H9 (cell line): Measurements from ENCODE around the gene RALGPS2. TPM values are rescaled to one million over a fixed set of nuclear protein-coding genes. Genes with fewer than 3 reads are reported as not detected.
A peak's percentile ranks its signal among the peaks of the same experiment; 100 is the strongest.

Experiments used
- DNase-seq: peaks from one replicate; pipeline ENCODE4 v3.0.0-alpha.2; 2017
- H2AFZ ChIP-seq: one replicate; pipeline ENCODE4 v1.6.1; 2013; ENCODE audit warnings: mild to moderate bottlenecking, low read length, control low read depth, moderate library complexity
- H2AK5ac ChIP-seq: 2 replicates; pipeline ENCODE4 v1.6.1; 2013; ENCODE audit warnings: low read length, control low read depth, mixed read lengths; ENCODE audit not compliant: insufficient read length
- H2BK120ac ChIP-seq: one replicate; pipeline ENCODE4 v1.6.1; 2013; ENCODE audit warnings: low read depth, mild to moderate bottlenecking, low read length, control low read depth, inconsistent platforms; ENCODE audit not compliant: poor library complexity, severe bottlenecking
- H2BK12ac ChIP-seq: 2 replicates; pipeline ENCODE4 v1.6.1; 2013; ENCODE audit warnings: low read length, control low read depth, mixed read lengths, low read depth; ENCODE audit not compliant: insufficient read length
- H2BK15ac ChIP-seq: 2 replicates; pipeline ENCODE4 v1.6.1; 2013; ENCODE audit warnings: low read depth, low read length, control low read depth
- H2BK20ac ChIP-seq: one replicate; pipeline ENCODE4 v1.6.1; 2013; ENCODE audit warnings: low read depth, mild to moderate bottlenecking, low read length, control low read depth, inconsistent platforms; ENCODE audit not compliant: poor library complexity, severe bottlenecking
- H2BK5ac ChIP-seq: 2 replicates; pipeline ENCODE4 v1.6.1; 2013; ENCODE audit warnings: low read length, control low read depth, mixed read lengths; ENCODE audit not compliant: insufficient read length
- H3K14ac ChIP-seq: 2 replicates; pipeline ENCODE4 v1.6.1; 2013; ENCODE audit warnings: low read length, control low read depth; ENCODE audit not compliant: insufficient read depth
- H3K18ac ChIP-seq: 2 replicates; pipeline ENCODE4 v1.6.1; 2013; ENCODE audit warnings: low read depth, mild to moderate bottlenecking, mixed read lengths, low read length, control low read depth; ENCODE audit not compliant: insufficient read length
- H3K23ac ChIP-seq: 2 replicates; pipeline ENCODE4 v1.6.1; 2013; ENCODE audit warnings: low read length, control low read depth, mixed read lengths, low read depth; ENCODE audit not compliant: insufficient read length
- H3K23me2 ChIP-seq: 2 replicates; pipeline ENCODE4 v1.6.1; 2013; ENCODE audit warnings: low read depth, mild to moderate bottlenecking, mixed read lengths, low read length, control low read depth; ENCODE audit not compliant: insufficient read length, poor library complexity, severe bottlenecking
- H3K27ac ChIP-seq: 2 replicates; pipeline ENCODE4 v1.5.1; 2013; ENCODE audit warnings: low read length, control low read depth, mixed read lengths, low read depth; ENCODE audit not compliant: insufficient read length
- H3K27me3 ChIP-seq: 2 replicates; pipeline ENCODE4 v1.6.1; 2013; ENCODE audit warnings: low read length, control low read depth, inconsistent platforms; ENCODE audit not compliant: insufficient read depth
- H3K4ac ChIP-seq: 2 replicates; pipeline ENCODE4 v1.6.1; 2013; ENCODE audit warnings: low read depth, mild to moderate bottlenecking, control low read depth, inconsistent platforms, low read length, moderate library complexity
- H3K4me1 ChIP-seq: 2 replicates; pipeline ENCODE4 v1.6.1; 2013; ENCODE audit warnings: low read length, control low read depth, inconsistent platforms; ENCODE audit not compliant: insufficient read depth
- H3K4me2 ChIP-seq: 2 replicates; pipeline ENCODE4 v1.6.1; 2013; ENCODE audit warnings: low read length, control low read depth, mixed read lengths; ENCODE audit not compliant: insufficient read length, insufficient read depth
- H3K56ac ChIP-seq: 2 replicates; pipeline ENCODE4 v1.6.1; 2013; ENCODE audit warnings: low read depth, mild to moderate bottlenecking, mixed read lengths, low read length, control low read depth; ENCODE audit not compliant: insufficient read length
- H3K79me1 ChIP-seq: 2 replicates; pipeline ENCODE4 v1.6.1; 2013; ENCODE audit warnings: low read depth, mild to moderate bottlenecking, moderate library complexity, low read length, control low read depth, inconsistent platforms; ENCODE audit not compliant: insufficient read depth, poor library complexity, severe bottlenecking
- H3K79me2 ChIP-seq: 2 replicates; pipeline ENCODE4 v1.6.1; 2013; ENCODE audit warnings: low read length, control low read depth, inconsistent platforms; ENCODE audit not compliant: insufficient read depth
- H3K9ac ChIP-seq: 2 replicates; pipeline ENCODE4 v1.6.1; 2013; ENCODE audit warnings: low read length, control low read depth, mixed read lengths; ENCODE audit not compliant: insufficient read length; ENCODE audit errors: extremely low read depth
- H3K9me3 ChIP-seq: one replicate; pipeline ENCODE4 v1.6.1; 2013; ENCODE audit warnings: low read depth, low read length, inconsistent platforms; ENCODE audit not compliant: control insufficient read depth
- H3T11ph ChIP-seq: one replicate; pipeline ENCODE4 v1.6.1; 2013; ENCODE audit warnings: mild to moderate bottlenecking, low read length, control low read depth, inconsistent platforms
- H4K20me1 ChIP-seq: one replicate; pipeline ENCODE4 v1.6.1; 2013; ENCODE audit not compliant: control insufficient read depth, insufficient read length, insufficient read depth
- H4K5ac ChIP-seq: 2 replicates; pipeline ENCODE4 v1.6.1; 2013; ENCODE audit warnings: low read depth, mild to moderate bottlenecking, mixed read lengths, low read length, control low read depth; ENCODE audit not compliant: insufficient read length
- H4K8ac ChIP-seq: replicated peaks from 2 replicates; pipeline ENCODE4 v1.6.1; 2013; ENCODE audit warnings: low read length, control low read depth, mixed read lengths, low read depth; ENCODE audit not compliant: insufficient read length
- H4K91ac ChIP-seq: 2 replicates; pipeline ENCODE4 v1.6.1; 2013; ENCODE audit warnings: low read depth, mild to moderate bottlenecking, moderate library complexity, mixed read lengths, low read length, control low read depth; ENCODE audit not compliant: insufficient read length
- H3K27ac Mint-ChIP-seq, 3 experiments: 2 replicates in 2 of 3; 3 replicates in 1 of 3; pipeline ENCODE4 v1.8.0; 2020 to 2021; ENCODE audit warnings: mixed read lengths in 3 of 3, mild to moderate bottlenecking in 1 of 3, moderate library complexity in 1 of 3
- H3K27me3 Mint-ChIP-seq: 2 replicates; pipeline ENCODE4 v1.8.0; 2021; ENCODE audit warnings: low read depth, mild to moderate bottlenecking, moderate library complexity, mixed read lengths
- H3K36me3 Mint-ChIP-seq, 3 experiments: 2 replicates in 2 of 3; 3 replicates in 1 of 3; pipeline ENCODE4 v1.8.0; 2020 to 2021; ENCODE audit warnings: low read depth in 3 of 3, mixed read lengths in 3 of 3; ENCODE audit not compliant: insufficient read depth in 1 of 3
- H3K4me1 Mint-ChIP-seq, 2 experiments: 2 replicates each; pipeline ENCODE4 v1.8.0; 2020; ENCODE audit warnings: mixed read lengths in 2 of 2
- H3K4me3 Mint-ChIP-seq, 2 experiments: 2 replicates in 1 of 2; 3 replicates in 1 of 2; pipeline ENCODE4 v1.8.0; 2020 to 2021; ENCODE audit warnings: mild to moderate bottlenecking in 2 of 2, mixed read lengths in 2 of 2, moderate library complexity in 1 of 2
- H3K9me3 Mint-ChIP-seq, 2 experiments: 2 replicates in 1 of 2; 3 replicates in 1 of 2; pipeline ENCODE4 v1.8.0; 2020; ENCODE audit warnings: mild to moderate bottlenecking in 2 of 2, mixed read lengths in 2 of 2, moderate library complexity in 1 of 2
- CTCF ChIP-seq: fragments of 200-600 bp; sonication (generic); conservative IDR thresholded peaks from 3 replicates; pipeline ENCODE4 v1.8.0; 2021; ENCODE audit warnings: antibody characterized with exemption, mild to moderate bottlenecking
- WGBS: extraction: QIAGEN DNeasy Blood & Tissue Kit; methylation state at CpG from one replicate; pipeline ENCODE4 v1.1.7; 2013; ENCODE audit warnings: missing lambda C conversion rate, low lambda C conversion rate, mixed read lengths; ENCODE audit not compliant: insufficient read length; ENCODE audit errors: extremely low coverage; 5-methylcytosine and 5-hydroxymethylcytosine counted together
- total RNA-seq: library from RNA; stranded (reverse); gene quantifications from 2 replicates; pipeline ENCODE4 v1.2.1, GENCODE V29; 2021

RALGPS2 gene
- total RNA-seq, 1 experiment from 2014 or later = 32.6 TPM

DNA sequence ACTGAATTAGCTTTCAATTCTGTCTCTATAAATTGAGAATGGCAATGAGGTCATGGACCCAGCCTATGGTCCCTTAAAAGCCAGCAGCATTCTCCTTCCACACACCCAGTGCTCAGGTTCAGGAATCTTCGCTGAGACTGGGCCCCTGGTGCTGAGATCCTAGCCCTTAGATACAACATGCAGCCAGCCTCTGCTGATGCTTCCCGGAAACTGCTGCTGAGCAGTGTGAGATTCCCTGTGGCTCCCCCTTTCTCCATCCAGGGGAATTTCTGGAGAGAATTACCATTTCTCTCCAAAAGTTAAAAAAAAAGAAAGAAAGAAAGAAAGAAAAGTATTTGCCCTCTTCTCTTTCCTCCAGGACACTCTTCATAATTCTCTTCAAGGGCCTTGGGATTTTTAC, 31.7 kb upstream of the RALGPS2 start:
- Histone ChIP-seq H3K79me2 (no peaks in the 10 kb centered on the region), H2BK20ac (no peak overlapping the region), H3K18ac (no peak overlapping the region), H4K20me1 (no peaks in the 10 kb centered on the region), H3K27ac (no peak overlapping the region), H3K23ac (no peak overlapping the region), H2AFZ (no peak overlapping the region), H2BK15ac (no peak overlapping the region), H2BK12ac (no peak overlapping the region), H3K14ac (no peak overlapping the region), H3K4me1 (no peaks in the 10 kb centered on the region), H3K23me2 (no peaks in the 10 kb centered on the region), H2BK120ac (no peak overlapping the region), H2BK5ac (no peak overlapping the region), H3K4ac (no peak overlapping the region), H3K9ac (no peak overlapping the region), H3K9me3 (no peaks in the 10 kb centered on the region), H2AK5ac (no peak overlapping the region), H3K56ac (no peak overlapping the region), H3K27me3 (no peaks in the 10 kb centered on the region), H4K91ac (no peak overlapping the region), H4K8ac (no peak overlapping the region), H3T11ph (no peak overlapping the region), H3K79me1 (no peaks in the 10 kb centered on the region), H4K5ac (no peak overlapping the region), H3K4me2 (no peak overlapping the region)
- no peak overlapping the region for H3K27ac Mint-ChIP-seq
- H3K4me1 Mint-ChIP-seq = no peaks in the 10 kb centered on the region
- peak; percentile 58 for DNase-seq
- no peaks in the 10 kb centered on the region for H3K36me3 Mint-ChIP-seq
- WGBS = no CpG with 5 or more reads among the region's 2 CpGs
- peaks cover 2% of the 10 kb centered on the region; the same call in 1 of the 2 replicates for H3K27me3 Mint-ChIP-seq
- no peak overlapping the region for H3K4me3 Mint-ChIP-seq
- no peaks in the 10 kb centered on the region for H3K9me3 Mint-ChIP-seq
- peak; percentile 39; the same call in 2 of the 3 replicates for TF ChIP-seq CTCF
